Stimulated activated CD4-positive, alpha-beta T cell treated with anti-CD3 and anti-CD28 coated beads, Interleukin-15, amount 100 ng/mL, for 48 hours (primary cell): ENCODE results near the gene NEK4.
A peak's percentile ranks its signal among the peaks of the same experiment; 100 is the strongest.
"Not testable (repeated sequence)": the region's sequence is repeated elsewhere in the genome, so short reads cannot be mapped to it uniquely, and the experiment has no call there.

Experiments
- DNase-seq, 2 donors: peaks; one replicate each; pipeline ENCODE4 v3.0.0-alpha.2; 2020; ENCODE audit warnings: low read depth in 2 of 2

The NEK4 gene

DNA sequence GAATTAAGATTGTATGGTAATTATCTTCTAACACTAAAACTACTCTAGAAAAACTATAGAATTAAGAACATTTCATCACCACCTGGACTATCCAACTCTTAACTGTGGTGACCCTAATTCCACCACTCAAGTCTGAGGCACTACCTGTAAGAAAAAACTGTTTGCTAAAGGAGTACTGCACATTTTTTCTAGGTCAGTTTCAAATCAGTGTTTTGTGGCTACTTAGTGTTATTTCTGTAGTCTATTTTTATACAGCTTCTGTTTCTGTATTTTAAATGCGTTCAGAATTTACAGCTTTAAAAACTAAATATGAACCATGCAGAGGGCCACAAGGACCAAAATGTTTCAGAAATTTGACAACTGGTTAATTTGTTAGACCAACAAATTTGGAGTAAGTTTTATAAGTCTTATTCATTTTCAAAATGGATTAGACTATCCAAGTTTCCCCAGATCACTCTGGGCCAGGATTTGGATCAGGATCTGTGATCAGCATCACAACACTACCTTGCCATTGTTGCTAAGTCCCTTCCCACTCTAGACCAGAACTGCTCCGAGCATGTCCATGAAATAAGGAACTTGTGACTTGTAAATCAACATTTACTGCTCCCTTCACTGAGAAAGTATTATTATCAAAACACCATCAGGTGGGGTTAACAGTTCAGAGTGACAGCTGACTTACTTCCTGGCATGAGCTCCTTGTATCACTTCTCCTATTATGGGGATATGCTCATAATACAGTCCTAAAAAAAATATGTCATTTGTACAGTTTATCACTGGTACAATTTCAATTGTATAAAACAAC lies 73.7 kb downstream of the NEK4 start:
- DNase-seq, result no peak

DNA sequence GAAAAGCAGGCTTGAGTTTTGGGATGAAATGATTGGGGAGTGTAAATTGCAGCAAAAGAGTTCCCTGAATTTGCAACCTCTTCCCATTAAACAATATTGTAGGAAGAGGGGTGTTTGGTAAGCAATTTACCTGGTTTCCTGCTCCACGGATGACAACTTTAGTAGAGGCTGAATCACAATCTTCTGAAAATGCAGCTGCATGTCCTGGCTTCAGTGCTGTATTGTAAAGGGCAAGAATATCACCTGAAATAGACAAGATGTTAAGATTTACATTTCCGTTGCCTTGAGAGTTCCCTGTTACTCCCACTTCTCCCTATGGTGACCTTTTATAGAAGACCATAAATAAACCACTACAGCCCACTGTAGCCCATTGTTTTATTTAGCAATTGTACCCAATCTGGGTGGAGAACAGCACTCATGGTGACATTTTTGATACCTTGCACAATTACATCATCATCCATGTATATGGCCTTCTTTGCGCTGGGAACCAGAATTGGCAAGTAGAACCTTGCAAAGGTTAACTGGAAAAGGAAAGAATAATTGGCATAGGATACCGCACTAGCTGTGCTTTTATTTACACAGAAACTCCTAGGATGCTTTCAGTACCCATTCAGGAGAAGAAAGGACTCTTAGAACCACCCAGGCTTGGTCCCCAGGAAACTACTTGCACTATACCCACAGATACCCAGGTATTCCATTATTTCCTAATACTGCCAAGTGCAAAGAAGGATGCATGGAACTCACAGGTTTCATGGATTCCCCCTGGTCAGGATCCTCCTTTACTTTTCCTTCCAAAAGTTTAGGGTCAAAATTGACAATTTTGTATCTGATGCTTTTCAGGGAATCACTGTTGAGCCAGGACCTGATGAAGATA lies 74.7 kb downstream of the NEK4 start:
- no peak for DNase-seq

DNA sequence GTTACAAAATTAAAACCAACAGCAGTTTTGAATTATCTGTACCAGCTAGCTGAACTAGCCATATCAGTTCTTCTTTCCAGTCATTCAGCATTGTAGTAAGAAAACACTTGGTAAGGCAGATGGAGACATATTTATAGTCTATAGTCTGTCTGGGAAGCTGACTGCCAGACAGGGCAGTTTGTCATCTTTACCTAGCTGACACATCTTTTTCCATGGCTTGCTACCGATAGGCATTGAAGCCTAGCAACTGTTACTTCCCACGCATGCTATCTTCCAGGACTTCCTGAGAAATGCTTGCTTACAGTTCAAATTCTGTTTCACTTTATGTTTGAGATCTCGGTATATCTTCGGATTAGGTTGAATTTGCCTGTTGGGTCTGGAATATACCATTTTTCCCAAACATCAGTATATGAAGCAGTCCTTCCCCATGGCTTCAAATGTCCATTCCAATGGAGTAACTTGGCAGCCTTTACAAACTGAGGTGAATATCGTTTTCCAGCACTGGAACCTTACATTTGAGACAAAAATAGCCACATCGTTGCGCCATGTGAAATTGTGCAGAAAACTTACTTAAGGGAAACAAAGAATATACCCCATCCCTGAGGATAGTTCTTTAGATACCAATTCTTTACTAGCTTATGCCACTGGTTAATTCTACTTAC lies 76.1 kb downstream of the NEK4 start:
- no peak for DNase-seq

GRCh38 chr3:52693071-52693470 lies 77.7 kb downstream of the NEK4 start:
- no peak for DNase-seq

DNA sequence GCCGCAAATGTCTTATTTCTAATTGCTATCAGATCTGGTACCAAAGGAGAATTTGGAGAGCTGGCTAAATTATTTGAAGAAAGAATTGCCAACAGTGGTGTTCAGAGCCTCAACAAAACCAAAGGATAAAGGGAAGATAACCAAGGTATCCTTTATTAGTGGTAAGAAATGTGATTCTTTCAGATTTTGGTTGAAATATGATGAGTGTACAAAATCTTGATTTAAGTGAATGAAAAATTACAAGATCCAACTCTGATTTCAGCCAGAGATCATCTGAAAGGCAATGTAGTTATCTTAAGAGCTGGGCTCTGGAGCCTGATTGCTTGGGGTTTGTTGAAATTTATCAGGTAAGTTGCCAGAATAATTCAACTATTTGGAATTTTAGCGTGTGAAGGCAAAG lies 80.2 kb downstream of the NEK4 start:
- DNase-seq, result no peak

- no peak for DNase-seq
Measured at GRCh38 chr3:52689151-52689550, 81.6 kb downstream of the NEK4 start.

DNA sequence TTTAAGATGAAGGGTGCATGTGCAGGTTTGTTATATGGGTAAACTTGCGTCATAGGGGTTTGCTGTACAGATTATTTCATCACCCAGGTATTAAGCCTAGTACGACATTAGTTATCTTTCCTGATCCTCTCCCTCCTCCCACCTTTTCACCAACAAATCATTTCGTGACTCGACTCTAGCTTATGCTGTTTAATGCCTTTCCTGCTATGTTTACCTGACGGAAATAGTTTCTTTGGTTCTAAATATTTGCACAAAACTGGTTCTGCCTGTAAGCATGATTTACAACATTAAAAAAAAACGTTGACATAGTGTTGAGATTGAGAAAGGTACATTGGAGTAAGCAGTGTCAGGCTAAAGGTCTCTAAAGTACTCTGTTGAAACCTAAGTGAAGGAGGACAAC lies 82.5 kb downstream of the NEK4 start:
- DNase-seq, result no peak

DNA sequence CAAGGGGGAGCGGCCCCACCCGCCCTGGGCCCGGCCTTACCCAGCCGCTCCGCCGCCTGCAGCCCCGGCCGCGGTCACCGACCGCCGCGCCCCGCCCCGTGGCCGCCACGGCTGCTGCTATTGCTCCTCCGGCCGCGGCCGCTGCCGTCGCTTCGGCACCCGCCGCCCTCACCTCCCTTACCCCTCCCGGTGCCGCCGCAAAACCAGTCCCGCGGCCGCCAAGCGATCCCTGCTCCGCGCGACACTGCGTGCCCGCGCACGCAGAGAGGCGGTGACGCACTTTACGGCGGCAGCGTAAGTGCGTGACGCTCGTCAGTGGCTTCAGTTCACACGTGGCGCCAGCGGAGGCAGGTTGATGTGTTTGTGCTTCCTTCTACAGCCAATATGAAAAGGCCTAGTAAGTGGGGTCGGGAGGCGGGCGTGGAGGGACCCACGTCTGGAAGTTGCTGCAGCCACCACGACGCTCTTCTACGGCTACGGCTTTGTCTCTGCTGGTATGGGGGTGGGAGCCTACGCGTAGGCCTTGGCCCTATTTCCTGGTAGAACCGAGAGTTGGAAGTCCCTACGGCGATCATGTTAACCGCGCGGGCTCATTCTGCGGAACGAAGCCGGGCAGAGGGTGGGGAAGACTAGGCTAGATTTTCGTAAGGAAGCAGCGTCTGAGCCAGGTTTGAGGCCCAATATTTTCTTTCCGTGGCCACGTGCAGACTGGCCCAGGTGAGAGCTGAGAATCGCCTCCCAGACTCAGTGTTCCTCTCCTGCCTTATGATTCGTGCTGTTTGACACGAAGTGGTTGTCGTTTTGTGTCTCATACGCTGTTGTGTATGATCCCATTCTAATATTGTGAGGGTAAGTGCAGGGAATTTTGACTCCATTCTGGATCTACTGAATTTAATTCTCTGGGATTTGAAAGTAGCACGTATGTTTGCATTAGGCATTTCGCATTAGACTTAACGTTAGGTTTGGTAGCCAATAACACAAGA lies 84.7 kb downstream of the NEK4 start, which contains the start of the genes GNL3 and PBRM1:
TSS of gene GNL3 (plus strand) at position 324 of the 983 bp plus-strand sequence. CDS start at position 385, 61 bp downstream.
TSS of gene PBRM1 (minus strand) at position 205 of the 983 bp plus-strand sequence.
- DNase-seq, result peak; percentile 87 to 93

DNA sequence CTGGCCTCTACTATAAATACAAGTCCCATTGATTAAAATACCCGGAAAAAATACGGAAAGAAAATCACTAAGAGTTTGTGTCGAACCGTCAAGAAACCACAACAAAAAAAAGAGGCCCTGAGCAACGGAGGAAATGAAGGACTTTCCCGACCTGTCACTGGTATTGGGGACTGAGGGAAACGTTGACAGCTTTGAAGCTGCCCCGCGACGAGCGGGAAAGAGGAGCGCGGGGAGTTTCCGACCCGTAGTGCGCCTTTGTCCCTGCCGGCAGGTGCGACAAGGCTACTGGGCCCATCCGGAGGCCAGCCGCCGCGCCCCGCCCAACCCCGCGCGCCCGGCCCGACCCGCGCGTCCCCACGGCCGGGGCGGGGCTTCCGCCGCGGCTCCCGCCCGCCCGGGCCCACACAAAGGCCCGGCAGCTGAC lies 85.4 kb downstream of the NEK4 start:
- DNase-seq, result peak; percentile 74 to 83

- DNase-seq, result no peak
Measured at GRCh38 chr3:52684184-52684583, 86.6 kb downstream of the NEK4 start.

DNA sequence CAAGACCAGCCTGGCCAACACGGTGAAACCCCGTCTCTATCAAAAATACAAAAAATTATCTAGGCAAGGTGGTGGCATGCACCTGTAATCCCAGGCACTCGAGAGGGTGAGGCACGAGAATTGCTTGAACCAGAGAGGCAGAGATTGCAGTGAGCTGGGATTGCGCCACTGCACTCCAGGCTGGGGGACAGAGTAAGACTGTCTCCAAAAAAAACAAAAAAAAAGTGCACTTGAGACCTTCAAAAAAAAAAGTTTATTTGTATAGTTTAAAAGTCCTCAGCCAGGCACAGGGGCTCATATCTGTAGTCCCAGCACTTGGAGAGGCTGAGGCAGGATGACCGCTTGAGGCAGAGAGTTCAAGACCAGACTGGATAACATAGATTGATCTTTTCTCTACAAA lies 87.1 kb downstream of the NEK4 start:
- DNase-seq, result no peak

DNA sequence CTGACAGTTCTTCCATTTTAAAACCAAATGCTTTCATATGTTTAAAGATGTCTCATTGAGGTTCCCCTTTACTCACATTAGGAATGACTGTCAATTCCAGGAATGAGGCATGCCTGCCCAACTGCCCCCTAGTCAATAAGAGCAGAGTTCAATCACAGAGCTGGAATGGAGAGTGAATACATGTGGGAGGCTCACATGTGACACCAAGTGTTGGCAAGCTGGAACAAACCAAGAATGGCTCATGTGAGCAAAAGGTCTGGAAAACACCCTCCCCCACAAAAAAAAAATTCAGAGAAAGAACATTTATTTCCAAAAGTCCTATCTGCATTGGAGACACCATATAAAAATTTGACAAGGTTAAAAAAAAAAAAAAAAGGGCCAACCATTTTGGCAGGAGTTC lies 88.7 kb downstream of the NEK4 start:
- DNase-seq, result peak in 1 of 2 donors; percentile 36

GRCh38 chr3:52681596-52681995 lies 89.1 kb downstream of the NEK4 start:
- DNase-seq, result no peak

DNA sequence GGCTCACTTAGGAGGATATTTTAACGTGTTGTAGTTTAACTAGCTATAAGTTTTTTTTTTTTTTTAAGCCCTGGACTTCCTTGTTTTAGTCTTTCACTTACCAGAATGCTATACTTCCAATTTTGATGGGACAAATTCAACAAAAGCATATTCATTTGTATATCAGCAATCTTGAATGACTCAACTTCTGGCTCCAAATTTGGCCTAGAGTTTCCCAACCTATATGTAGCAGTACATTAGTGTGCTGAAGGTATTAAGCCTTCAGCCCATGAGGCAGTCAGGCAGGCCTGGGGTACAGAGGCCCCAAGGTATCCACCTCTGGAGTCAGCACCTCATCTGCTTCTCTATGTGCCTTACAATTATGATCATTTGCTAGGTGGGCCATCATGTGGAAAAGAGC lies 90.9 kb downstream of the NEK4 start:
- DNase-seq, result no peak

GRCh38 chr3:52679199-52679538 lies 91.6 kb downstream of the NEK4 start:
- DNase-seq, result no peak

GRCh38 chr3:52678265-52679198 lies 92.2 kb downstream of the NEK4 start:
- no peak for DNase-seq

DNA sequence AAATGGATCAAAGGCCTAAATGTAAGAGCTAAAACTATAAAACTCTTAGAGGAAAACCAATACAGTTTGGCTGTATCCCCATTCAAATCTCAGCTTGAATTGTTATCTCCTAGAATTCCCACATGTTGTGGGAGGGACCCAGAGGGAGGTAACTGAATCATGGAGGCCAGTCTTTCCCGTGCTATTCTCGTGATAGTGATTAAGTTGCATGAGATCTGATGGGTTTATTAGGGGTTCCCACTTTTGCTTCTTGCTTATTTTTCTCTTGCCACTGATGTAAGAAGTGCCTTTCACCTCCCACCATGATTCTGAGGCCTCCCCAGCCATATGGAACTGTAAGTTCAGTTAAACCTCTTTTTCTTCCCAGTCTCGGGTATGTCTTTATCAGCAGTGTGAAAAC lies 94.5 kb downstream of the NEK4 start:
- DNase-seq, result not testable (repeated sequence)

- no peak for DNase-seq
Measured at GRCh38 chr3:52671676-52672075, 99.1 kb downstream of the NEK4 start.

DNA sequence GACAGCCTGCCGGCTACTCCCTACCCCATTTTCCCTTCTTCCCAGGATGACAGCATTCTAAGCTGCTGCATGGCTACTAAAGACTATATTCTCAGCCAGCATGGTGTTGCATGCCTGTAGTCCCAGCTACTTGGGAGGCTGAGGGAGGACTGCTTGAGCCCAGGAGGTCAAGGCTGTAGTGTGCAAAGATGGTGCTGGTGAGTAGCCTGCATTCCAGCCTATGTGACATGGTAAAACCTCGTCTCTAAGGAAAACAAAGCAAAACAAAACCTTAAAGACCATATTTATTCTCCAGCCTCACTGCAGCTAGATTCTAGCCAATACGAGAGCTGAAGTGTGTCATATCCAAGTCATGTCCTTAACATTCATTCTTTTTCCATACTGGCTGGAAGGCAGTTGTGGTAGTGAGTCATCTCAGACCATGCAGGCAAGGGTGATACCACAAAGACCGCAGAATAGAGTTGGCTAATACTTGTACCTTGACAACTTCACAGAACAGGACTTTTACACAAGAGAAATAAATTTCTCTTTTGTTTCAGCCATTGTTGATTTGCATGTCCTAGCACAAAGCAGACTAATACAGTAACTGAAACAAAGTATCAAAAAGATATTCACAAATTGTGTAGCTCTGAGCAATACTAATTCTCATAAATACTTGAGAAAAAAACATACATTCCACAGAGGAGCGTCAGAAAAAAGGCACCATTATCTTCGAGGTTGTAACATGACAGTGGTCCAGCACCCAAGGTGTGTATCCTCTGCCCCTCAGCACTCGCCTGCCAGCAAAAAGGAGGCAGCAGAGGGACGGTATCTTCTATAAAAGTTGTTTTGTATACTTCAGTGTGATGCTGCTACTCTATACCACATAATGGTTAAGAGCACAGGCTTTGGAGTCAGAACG lies 99.9 kb downstream of the NEK4 start:
- DNase-seq, result peak; percentile 22 to 47
